Amniotic stem cell (primary cell): Measurements from ENCODE around the gene PRR23B.
"Not testable (repeated sequence)": the region's sequence is repeated elsewhere in the genome, so short reads cannot be mapped to it uniquely, and the experiment has no call there.

Experiments
- DNase-seq: peaks from one replicate; lab custom pipeline; 2025; lab: John Stamatoyannopoulos, UW

The PRR23B gene

DNA sequence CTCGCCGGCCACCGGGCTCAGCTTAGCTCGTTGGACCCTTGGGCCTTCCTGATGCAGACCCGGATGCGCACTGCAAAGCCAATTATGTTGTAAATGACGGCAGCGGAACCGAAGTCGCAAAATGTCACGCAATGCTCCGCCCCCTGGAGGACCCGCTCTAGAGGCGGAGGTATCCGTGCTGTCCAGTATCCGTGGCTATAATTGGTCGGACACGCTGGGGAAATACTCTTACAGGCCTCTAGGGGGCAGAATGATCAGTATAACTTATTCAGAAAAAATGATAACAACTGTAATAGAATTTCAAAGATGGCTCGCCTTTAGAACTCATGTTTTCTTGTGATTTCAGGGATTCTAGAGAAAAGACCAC lies at the start of gene PRR23B:
Gene PRR23B (minus strand): TSS at position 59 of the 367 bp plus-strand sequence. CDS start 265 bp downstream, outside the sequence.
- no peak for DNase-seq

DNA sequence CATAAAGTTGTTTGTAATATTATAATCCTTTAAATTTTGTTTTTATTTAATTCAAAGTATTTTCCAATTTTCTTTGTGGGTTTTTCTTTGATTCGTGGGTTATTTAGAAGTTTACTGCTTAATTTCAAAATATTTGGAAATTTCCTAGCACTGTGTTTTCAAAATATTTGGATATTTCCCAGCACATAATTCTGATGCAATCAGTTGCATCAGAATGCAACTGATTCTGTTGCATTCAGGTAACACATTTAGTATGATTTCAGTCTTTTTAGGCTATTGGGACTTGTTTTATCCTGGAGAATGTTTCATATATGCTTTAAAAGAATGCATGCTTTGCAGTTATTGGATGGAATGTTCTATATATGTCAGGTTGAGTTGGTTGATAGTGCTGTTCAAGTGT lies 42.2 kb upstream of the PRR23B start:
- DNase-seq = no peak

DNA sequence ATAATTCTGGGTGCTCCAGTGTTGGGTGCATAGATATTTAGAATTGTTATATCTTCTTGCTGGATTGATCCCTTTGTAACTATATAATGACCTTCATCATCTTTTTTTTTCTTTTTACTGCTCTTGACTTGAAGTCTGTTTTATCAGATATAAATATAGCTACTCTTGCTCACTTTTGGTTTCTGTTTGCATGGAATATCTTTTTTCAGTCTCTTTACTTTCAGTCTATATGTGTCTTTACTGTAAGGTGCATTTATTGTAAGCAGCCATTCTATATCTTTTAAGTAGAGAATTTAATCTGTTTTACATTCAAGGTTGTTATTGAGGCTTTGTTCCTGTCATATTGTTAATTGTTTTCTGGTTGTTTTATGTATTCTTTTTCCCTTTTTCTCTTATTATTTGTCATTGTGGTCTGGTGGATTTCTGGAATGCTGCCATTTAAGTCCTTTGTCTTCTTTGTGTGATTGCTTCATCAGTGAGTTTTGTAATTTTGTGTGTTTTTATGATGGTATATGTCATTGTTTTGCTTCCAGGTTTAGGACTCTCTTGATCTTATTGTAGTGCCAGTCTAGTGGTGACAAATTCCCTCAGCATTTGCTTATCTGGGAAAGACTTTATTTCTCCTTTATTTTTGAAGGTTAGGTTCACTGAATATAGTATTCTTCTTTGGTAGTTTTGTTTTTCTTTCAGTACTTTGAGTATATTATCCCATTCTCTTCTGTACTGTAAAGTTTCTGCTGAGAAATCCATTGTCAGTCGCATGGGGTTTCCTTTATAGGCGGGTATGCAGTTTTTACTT lies 32.3 kb upstream of the PRR23B start:
- DNase-seq = no peak

DNA sequence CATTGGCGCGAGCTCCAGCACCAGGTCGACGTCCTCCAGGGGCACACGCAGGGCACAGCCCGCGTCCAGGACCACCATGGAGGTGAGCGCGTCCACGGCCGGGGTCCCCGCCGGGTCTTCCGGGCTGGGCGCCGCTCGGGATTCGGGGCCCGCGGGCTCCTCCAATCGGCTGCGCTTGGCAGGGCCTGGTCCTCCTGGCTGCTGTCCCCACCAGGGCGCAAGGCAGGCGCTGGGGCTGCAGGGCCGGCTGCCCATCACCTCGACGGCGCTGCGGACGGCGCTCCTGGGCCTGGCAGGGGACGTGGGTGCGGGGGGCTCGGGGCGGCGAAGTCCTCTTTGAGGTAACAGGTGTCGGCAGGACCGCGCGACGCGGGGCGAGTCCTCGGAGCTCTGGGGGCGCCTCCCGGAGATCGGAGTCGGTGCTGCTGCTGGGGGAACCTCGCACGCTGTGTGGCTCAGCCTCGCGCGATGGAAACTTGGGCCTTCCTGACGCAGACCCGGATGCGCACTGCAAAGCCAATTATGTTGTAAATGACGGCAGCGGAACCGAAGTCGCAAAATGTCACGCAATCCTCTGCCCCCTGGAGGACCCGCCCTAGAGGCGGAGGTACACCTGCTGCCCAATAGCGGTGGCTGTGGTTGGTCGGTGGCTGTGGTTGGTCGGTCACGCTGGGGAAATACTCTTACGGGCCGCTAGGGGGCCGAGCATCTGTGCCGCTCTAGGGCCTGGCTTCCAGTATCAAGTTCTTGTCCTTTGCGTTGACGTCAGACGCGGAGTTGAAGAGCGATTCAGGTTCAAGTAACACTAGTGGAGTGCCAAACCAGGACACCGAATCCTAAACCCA lies 23.9 kb upstream of the PRR23B start, which contains the start of gene PRR23C:
Gene PRR23C (minus strand): TSS at position 527 of the 845 bp plus-strand sequence. CDS start 272 bp downstream, at position 255.
- no peak for DNase-seq

DNA sequence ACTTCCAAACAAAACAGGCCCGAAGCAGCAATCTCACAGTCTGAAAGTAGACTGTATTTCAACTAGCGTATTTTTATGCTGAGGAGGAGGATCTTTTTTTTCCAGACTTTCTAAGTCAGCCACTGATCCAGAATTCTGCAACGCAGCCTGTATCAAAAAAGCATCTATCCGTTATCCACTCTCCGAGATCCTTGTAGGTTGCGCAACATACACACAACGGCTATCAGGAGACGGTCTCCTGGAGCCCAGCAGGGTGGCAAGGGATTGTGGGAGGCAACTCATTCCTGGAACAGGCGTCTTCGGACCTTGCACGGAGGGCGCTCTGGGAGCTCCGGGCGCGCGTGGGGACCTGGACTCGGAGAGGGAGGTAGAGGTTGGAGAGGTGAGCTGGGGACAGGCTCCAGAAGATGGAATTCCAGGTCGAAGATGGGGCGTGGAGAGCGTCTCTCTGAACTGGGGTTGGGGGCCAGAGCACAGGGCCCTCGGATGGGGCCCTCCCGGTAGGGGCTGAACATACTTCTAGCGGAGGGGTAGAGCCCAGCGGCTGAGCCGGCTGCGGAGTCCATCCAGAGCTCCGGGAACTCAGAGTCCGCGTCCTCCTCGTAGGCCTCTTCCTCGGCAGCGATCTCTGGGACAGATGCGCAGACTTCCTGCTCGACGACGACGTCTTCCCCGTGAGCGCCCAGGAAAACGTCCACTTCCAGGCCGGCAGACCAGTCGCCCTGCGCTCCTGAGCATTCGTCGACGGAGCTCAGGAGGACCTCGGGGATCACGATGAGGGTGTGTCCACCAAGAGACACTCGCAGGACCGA lies 23.0 kb upstream of the PRR23B start:
- DNase-seq = no peak

DNA sequence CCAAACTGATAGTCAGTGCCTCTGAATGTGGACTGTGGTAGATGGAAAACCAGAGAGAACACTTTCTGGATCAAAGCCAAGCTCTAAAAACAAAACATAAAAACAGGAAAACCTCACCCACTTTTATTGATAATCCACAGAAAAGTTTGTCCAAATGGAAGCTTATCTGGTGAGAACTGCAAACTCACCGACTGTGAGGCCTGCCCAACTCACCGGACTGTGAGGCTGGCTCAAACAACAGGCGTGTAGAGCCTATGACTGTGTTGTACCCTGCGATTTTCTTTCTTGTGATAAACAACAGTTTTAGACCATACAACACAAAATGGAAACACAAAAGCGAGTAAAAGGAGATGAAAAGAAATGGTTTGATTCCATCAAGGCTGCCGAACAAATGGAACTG lies 16.8 kb upstream of the PRR23B start:
- no peak for DNase-seq

DNA sequence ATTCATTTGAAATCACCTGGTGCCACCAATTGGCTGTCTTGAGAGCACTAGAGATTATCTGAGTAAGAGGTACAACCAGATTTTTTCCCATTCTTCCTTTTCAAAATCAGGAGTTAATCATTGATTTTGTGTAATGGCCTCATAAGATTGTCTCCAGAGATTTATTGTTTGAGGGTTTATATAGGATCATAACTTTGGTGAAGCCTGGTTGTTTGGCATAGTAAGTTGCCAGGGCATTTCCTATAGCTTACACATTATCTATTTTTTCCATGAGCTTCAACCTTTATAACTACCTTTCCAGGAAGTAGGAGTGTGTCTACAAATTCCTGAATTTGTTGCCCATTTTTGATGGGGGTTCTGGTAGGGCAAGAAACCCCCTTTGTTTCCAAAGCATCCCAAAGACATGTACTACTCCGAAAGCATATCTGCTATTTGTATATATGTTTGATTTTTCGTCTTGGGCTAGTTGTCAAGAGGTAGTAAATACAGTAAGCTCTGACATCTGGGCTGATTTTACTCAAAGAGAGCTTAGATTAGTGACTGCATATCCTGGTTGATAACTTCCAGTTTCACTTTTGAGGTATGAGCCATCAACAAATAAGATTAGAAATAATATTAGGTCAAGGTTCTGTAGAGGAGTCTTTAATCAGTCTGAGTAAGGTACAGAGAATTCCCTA lies 11.7 kb upstream of the PRR23B start:
- no peak for DNase-seq

DNA sequence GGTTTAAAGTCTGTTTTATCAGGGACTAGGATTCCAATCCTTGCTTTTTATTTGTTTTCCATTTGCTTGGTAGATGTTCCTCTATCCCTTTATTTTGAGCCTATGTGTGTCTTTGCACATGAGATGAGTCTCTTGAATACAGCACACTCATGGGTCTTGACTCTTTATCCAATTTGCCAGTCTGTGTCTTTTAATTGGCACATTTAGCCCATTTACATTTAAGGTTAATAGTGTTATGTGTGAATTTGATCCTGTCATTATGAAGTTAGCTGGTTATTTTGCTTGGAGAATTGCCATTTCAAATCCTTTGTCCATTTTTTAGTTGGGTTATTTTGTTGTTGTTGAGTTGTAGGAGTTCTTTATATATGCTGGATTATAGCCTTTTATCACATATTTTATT lies 9.8 kb upstream of the PRR23B start:
- not testable (repeated sequence) for DNase-seq

DNA sequence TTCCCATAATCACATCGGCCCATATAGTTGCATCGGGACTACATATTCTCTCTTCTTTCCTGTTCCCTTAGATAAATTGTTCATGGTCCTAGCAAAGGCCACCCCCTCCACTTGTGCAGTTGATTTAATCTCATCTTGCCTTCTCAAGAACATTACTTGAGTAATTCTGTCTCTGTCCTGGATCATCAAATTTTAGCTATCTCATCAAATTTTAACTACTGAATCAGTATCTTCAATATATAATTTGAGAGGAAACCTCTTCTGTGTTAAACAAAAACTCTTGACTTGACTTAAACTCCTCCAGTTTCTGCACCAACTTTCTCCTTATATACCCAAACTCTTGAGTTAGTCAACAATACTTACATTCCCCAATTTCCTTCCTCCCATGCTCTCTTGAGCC lies 4.2 kb upstream of the PRR23B start:
- DNase-seq = no peak

DNA sequence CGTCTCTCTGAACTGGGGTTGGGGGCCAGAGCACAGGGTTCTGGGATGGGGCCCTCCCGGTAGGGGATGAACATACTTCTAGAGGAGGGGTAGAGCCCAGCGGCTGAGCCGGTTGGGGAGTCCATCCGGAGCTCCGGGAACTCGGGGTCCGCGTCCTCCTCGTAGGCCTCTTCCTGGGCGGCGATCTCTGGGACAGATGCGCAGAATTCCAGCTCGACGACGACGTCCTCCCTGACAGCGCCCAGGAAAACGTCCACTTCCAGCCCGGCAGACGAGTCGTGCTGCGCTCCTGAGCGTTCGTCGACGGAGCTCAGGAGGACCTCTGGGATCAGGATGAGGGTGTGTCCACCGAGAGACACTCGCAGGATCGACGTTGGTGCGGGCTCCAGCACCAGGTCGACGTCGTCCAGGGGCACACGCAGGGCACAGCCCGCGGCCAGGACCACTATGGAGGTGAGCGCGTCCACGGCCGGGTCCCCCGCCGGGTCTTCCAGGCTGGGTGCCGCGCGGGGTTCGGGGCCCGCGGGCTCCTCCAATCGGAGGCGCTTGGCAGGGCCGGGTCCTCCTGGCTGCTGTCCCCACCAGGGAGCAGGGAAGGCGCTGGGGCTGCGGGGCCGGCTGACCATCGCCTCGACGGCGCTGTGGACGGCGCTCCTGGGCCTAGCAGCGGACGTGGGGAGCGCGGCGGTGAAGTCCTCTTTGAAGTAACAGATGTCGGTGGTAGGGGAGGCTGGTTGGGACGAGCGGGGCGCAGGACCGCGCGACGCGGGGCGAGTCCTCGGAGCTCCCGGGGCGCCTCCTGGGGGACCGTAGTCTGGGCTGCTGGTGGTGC lies 474 bp downstream of the PRR23B start:
- DNase-seq = no peak

DNA sequence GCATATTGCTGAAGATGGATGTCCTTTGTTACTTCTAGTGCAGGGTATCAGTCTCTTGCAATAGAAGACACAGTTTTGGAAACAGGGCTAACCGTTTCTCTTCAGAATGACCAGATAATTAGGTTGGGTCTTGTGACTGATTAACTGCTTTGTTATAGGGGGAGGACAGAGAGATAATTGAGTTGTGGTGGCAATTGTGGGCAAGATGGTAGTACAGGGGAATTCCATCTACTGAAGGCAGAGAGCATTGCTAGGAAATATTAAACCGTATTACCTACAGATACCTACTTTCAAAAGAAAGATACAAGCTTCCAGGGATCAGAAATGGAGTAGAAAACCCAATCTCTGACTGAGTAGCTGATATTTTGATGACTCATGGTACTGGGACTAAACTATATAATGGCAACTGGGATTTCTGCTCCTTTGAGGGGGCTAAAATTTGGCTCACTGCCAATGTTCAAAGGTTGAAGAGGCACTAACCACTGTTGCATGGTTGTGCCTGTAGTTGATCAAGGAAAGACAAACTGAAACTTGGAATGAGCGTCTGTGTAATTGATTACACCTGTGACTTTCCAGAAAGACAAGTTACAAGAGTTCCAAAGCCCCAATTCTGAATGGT lies 4.2 kb downstream of the PRR23B start:
- no peak for DNase-seq

DNA sequence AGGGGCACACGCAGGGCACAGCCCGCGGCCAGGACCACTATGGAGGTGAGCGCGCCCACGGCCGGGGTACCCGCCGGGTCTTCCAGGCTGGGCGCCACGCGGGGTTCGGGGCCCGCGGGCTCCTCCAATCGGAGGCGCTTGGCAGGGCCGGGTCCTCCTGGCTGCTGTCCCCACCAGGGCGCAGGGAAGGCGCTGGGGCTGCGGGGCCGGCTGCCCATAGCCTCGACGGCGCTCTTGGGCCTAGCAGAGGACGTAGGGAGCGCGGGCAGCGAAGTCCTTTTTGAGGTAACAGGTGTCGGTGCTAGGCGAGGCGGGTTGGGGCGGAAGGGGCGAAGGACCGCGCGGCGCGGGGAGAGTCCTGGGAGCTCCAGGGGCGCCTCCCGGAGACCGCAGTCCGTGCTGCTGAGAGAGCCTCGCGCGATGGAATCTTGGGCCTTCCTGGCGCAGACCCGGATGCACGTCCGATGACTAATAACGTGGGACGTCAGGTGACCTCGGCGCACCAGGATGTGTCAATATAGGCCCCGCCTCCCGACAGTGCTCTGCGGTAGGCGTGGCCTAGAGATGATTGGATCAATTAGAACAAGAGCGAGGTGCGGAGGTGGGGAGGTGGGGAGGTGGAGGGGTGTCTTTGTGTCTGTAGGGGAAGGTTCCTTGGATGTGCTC lies 14.5 kb downstream of the PRR23B start, which contains the start of gene PRR23A:
Gene PRR23A (minus strand): TSS at position 218 of the 666 bp plus-strand sequence. CDS start 0 bp downstream, at position 218.
- DNase-seq = no peak

DNA sequence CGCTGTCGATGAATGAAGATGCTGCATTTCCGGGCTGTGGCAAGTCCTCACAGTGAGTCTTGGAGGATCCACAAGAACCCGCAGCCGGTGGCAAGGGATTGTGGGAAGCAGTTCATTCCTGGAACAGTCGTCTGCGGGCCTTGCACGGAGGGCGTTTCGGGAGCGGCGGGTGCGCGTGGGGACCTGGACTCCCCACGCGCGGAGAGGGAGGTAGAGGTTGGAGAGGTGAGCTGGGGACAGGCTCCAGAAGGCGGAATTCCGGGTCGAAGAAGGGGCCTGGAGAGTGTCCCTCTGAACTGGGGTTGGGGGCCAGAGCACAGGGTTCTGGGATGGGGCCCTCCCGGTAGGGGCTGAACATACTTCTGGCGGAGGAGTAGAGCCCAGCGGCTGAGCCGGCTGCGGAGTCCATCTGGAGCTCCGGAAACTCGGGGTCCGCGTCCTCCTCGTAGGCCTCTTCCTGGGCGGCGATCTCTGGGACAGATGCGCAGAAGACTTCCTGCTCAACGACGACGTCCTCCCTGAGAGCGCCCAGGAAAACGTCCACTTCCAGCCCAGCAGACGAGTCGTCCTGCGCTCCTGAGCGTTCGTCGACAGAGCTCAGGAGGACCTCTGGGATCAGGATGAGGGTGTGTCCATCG lies 15.3 kb downstream of the PRR23B start:
- DNase-seq = no peak

DNA sequence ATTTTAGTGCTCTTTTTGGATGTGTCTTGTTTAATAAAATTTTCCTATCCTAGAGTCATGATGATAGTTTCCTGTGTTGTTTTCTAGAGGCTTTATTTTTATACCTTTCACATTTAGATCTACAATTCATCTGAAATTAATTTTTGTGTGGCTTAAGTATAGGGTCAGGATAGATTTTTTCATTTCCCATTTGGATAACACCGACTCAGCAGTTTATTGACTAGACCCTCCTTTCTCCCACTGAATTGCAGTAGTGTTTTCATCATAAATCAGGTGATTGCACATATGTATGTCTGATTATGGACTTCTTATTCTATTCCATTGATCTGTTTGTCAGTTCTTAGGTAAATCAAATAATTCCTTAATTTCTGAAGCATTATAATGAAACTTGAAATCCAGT lies 25.0 kb downstream of the PRR23B start:
- no peak for DNase-seq

DNA sequence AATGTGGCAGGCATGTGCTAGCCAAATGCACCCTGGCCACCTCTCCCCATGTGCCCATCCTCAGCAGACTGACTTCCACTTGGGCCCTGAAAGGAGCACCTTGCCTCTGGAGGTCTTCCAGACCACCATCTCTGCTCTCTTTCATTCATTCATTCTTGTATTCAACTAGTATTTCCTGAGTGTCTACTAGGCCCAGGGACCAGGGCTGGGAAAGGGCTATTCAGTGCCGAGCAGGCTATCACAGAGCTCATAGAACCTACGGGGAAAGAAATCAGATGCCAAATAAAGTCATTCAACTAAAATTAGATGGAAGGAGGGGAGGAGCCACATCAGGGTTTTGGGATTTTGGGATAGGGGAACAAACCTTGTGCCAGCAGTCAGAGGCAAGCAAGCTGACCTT lies 33.5 kb downstream of the PRR23B start:
- DNase-seq = no peak

DNA sequence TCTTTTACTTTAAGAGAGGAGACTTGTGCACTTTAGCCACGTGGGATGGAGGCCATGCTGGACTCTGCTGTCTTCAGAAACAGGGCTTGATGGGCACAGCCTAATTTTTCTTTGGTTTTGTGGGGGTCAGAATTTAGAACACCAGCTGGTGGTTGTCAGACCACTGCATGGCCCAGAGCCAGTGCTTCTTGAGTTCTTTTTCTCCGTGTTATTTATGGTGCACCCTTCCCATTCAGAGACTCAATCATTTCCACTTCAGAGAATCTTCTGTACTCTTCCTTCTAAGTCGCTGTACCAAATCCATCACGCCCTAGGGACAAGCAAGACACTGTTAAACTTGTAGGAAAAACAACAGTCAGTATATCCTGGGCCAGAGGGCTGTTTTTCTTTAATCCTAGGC lies 34.8 kb downstream of the PRR23B start:
- DNase-seq = no peak

DNA sequence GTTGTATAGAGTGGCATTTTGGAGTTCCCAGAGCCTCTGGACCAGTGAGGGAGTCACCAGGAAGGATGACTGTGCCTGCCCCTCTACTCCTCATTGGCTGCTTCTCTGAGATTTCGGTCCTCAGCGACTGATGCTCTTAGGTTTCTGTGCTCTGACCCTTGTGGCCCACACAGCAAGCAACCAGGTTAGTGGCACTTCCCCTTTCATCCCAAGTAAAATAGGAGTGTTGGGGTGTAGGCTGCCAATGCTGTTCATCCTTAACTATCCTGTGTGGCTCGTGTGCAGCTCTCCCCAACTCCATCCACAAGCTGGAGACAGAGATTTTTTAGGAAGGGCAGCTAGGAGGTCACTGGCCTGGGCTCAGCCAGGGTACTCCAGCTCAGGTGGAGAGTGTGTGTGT lies 35.9 kb downstream of the PRR23B start:
- DNase-seq = no peak

DNA sequence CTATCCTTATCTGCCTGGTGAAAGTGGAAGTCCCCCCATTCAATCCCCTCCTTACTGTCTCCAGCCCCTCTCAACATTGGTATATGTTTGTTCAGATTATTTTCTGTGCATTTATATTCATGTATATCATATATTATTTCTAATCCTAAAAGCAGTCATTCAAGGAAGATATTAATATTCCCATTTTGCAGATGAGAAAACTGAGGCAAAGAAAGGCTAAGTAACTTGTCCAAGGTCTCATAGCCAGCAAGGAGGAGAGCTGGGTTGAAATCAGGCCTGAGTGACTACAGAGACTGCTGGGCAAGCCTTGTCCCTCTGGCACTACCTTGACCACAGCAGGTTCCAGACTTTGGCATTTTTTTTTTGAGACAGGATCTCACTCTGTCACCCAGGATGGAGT lies 44.7 kb downstream of the PRR23B start:
- DNase-seq = no peak

DNA sequence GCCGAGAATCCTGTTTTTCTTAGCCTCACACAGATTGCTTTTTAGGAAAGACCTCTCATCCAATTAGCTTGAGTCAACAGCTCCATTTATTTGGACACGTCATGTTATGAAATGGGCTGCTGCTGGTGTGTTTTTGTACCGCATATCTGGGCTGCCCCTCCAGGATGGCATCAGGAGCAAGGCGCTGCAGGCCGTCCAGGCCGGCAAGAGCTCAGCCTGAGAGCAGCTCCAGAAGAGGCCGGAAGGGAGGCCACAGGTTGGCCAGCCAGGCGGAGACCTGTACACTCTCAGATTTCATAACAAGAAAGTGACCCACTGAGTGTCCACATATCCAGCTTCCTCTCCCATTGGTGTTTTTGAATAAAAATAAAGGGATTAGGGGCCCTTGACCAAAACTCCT lies 45.4 kb downstream of the PRR23B start:
- no peak for DNase-seq
